Keratinocyte (primary cell): ENCODE data around the gene PLXNA1. TPM values are rescaled to one million over a fixed set of nuclear protein-coding genes. Genes with fewer than 3 reads are reported as not detected.

ENCODE experiments used
- DNase-seq: peaks from one replicate; pipeline ENCODE4 v3.0.0-alpha.2; 2011; ENCODE audit warnings: low read depth, missing footprints, low spot score
- FAIRE-seq: peaks from 2 replicates; lab custom pipeline; 2011; peaks lifted over from hg19 to GRCh38; lab: Jason Lieb, UNC
- H2AFZ ChIP-seq: 2 replicates; pipeline ENCODE4 v1.6.0; 2012; ENCODE audit warnings: low read length, control low read depth, inconsistent platforms; ENCODE audit not compliant: control insufficient read depth
- H3K27ac ChIP-seq: 2 replicates; pipeline ENCODE4 v1.5.1; 2011; ENCODE audit warnings: low read length; ENCODE audit not compliant: control insufficient read depth, insufficient read depth
- H3K27me3 ChIP-seq: 3 replicates; pipeline ENCODE4 v1.6.0; 2011; ENCODE audit warnings: low read length; ENCODE audit not compliant: control insufficient read depth, insufficient read depth; ENCODE audit errors: extremely low read depth
- H3K36me3 ChIP-seq, 2 experiments: 2 replicates in 1 of 2; 3 replicates in 1 of 2; pipeline ENCODE4 v1.5.1; 2011; ENCODE audit warnings: low read length in 2 of 2, mild to moderate bottlenecking in 1 of 2; ENCODE audit not compliant: control insufficient read depth in 2 of 2, insufficient read depth in 2 of 2; ENCODE audit errors: extremely low read depth in 1 of 2
- H3K4me1 ChIP-seq: 3 replicates; pipeline ENCODE4 v1.5.1; 2011; ENCODE audit warnings: low read length; ENCODE audit not compliant: control insufficient read depth, insufficient read depth; ENCODE audit errors: extremely low read depth
- H3K4me2 ChIP-seq: 3 replicates; pipeline ENCODE4 v1.6.0; 2011; ENCODE audit warnings: low read depth, low read length; ENCODE audit not compliant: control insufficient read depth, insufficient read depth; ENCODE audit errors: extremely low read depth
- H3K4me3 ChIP-seq, 3 experiments: fragments of 200-600 bp in 1 of 3; sonication (generic) in 1 of 3; 2 replicates in 2 of 3; 3 replicates in 1 of 3; pipeline ENCODE4 v1.5.1; 2011 to 2016; ENCODE audit warnings: low read length in 3 of 3, mild to moderate bottlenecking in 3 of 3, control low read depth in 2 of 3, inconsistent platforms in 1 of 3, low read depth in 1 of 3, mixed read lengths in 1 of 3, mixed run types in 1 of 3, moderate library complexity in 1 of 3; ENCODE audit not compliant: control insufficient read depth in 2 of 3, insufficient read depth in 2 of 3; ENCODE audit errors: extremely low read depth in 1 of 3
- H3K79me2 ChIP-seq: 2 replicates; pipeline ENCODE4 v1.6.0; 2012; ENCODE audit warnings: low read length; ENCODE audit not compliant: control insufficient read depth, insufficient read depth
- H3K9ac ChIP-seq: 3 replicates; pipeline ENCODE4 v1.6.0; 2011; ENCODE audit warnings: low read length; ENCODE audit not compliant: control insufficient read depth, insufficient read depth; ENCODE audit errors: extremely low read depth
- H3K9me1 ChIP-seq: 3 replicates; pipeline ENCODE4 v1.6.0; 2011; ENCODE audit warnings: low read length; ENCODE audit not compliant: control insufficient read depth, insufficient read depth; ENCODE audit errors: extremely low read depth
- H3K9me3 ChIP-seq: 2 replicates; pipeline ENCODE4 v1.5.1; 2012; ENCODE audit warnings: low read depth, low read length; ENCODE audit not compliant: control insufficient read depth
- H4K20me1 ChIP-seq: 3 replicates; pipeline ENCODE4 v1.6.0; 2011; ENCODE audit warnings: low read length; ENCODE audit not compliant: control insufficient read depth, insufficient read depth; ENCODE audit errors: extremely low read depth
- CTCF ChIP-seq, 3 experiments: IDR thresholded peaks in 1 of 3; conservative IDR thresholded peaks in 1 of 3; optimal IDR thresholded peaks in 1 of 3; 2 replicates in 2 of 3; 3 replicates in 1 of 3; pipeline versions ENCODE3 to v1.5.1; 2011; ENCODE audit warnings: low read length in 3 of 3, mild to moderate bottlenecking in 3 of 3, moderate library complexity in 2 of 3, control low read depth in 1 of 3, inconsistent platforms in 1 of 3; ENCODE audit not compliant: insufficient read depth in 2 of 3; ENCODE audit errors: extremely low read depth in 1 of 3
- EZH2 ChIP-seq: IDR thresholded peaks from one replicate; pipeline ENCODE4 v1.6.1; 2012; ENCODE audit warnings: inconsistent platforms, mild to moderate bottlenecking, low read length, moderate library complexity
- dilution Hi-C: fragments of 300-500 bp; cut with MboI; formaldehyde crosslinking; loops from one replicate; pipeline ENCODE4 v1.7.0; 2020; ENCODE audit warnings: low sequenced_read_pairs; ENCODE audit not compliant: extremely low pct_ligation_motif_present
- polyA plus RNA-seq, 5 experiments: library from polyadenylated mRNA; depleted of rRNA in 3 of 5; stranded (reverse) in 3 of 5; stranded (forward) in 1 of 5; unstranded in 1 of 5; fragments of >200 nt; gene quantifications; 1 replicate in 1 of 5; 2 replicates in 3 of 5; 3 replicates in 1 of 5; pipeline versions ENCODE4 v1.2.1 to v1.2.3, GENCODE V29; 2011 to 2012; ENCODE audit warnings: missing spikeins in 2 of 5, low read depth in 1 of 5, low replicate concordance in 1 of 5

PLXNA1 gene
- polyA plus RNA-seq, 1 donor (not counting 4 experiments of a cell fraction or from before 2014, with no cell fraction given) = 38.4 TPM

GRCh38 chr3:126976906-126977305, 6.0 kb upstream of the PLXNA1 start:
- H3K27me3 ChIP-seq = no peaks in the 10 kb centered on the region
- no peak overlapping the region for H2AFZ ChIP-seq
- H3K27ac ChIP-seq = no peak overlapping the region
- peaks cover 4% of the 10 kb centered on the region for H3K4me1 ChIP-seq
- no peak for TF ChIP-seq EZH2
- TF ChIP-seq CTCF (optimal IDR thresholded peaks at IDR 0.05 in 1 of 3, IDR thresholded peaks at IDR 0.05 in 1 of 3, conservative IDR thresholded peaks at IDR 0.05 in 1 of 3; ENCODE audit: extremely low read depth in 1 of 3, insufficient read depth in 2 of 3, low read length in 3 of 3) = no peak
- H3K36me3 ChIP-seq = no peaks in the 10 kb centered on the region
- peaks cover 5% of the 10 kb centered on the region for H3K9me3 ChIP-seq
- no peak for FAIRE-seq
- H3K4me3 ChIP-seq = no peak overlapping the region
- no peak overlapping the region for H3K4me2 ChIP-seq
- no peaks in the 10 kb centered on the region for H4K20me1 ChIP-seq
- no peak overlapping the region for H3K9ac ChIP-seq
- no peaks in the 10 kb centered on the region for H3K79me2 ChIP-seq
- H3K9me1 ChIP-seq = no peaks in the 10 kb centered on the region
- no peak for DNase-seq
- dilution Hi-C loops = no loop called here

GRCh38 chr3:126977821-126978220, 5.1 kb upstream of the PLXNA1 start:
- Histone ChIP-seq H2AFZ (no peak overlapping the region), H3K27me3 (no peaks in the 10 kb centered on the region), H3K4me2 (no peak overlapping the region), H3K4me3 (no peak overlapping the region), H3K9me1 (no peaks in the 10 kb centered on the region), H3K27ac (no peak overlapping the region), H3K9me3 (peaks cover 5% of the 10 kb centered on the region), H4K20me1 (no peaks in the 10 kb centered on the region), H3K36me3 (no peaks in the 10 kb centered on the region), H3K4me1 (peaks cover 10% of the 10 kb centered on the region), H3K79me2 (no peaks in the 10 kb centered on the region), H3K9ac (no peak overlapping the region)
- dilution Hi-C loops = no loop called here
- TF ChIP-seq CTCF (optimal IDR thresholded peaks at IDR 0.05 in 1 of 3, IDR thresholded peaks at IDR 0.05 in 1 of 3, conservative IDR thresholded peaks at IDR 0.05 in 1 of 3; ENCODE audit: extremely low read depth in 1 of 3, insufficient read depth in 2 of 3, low read length in 3 of 3) (no peak), EZH2 (no peak)
- DNase-seq (no peak), FAIRE-seq (no peak)
